Measurements from ENCODE around the gene CDH4. TPM values are rescaled to one million over a fixed set of nuclear protein-coding genes. Genes with fewer than 3 reads are reported as not detected.

The CDH4 gene
- total and polyA plus RNA-seq, 2 of the 8 experiments (the other 6 are each of a cell fraction or from before 2014, with no cell fraction given), result 4.3 to 7.9 TPM

DNA sequence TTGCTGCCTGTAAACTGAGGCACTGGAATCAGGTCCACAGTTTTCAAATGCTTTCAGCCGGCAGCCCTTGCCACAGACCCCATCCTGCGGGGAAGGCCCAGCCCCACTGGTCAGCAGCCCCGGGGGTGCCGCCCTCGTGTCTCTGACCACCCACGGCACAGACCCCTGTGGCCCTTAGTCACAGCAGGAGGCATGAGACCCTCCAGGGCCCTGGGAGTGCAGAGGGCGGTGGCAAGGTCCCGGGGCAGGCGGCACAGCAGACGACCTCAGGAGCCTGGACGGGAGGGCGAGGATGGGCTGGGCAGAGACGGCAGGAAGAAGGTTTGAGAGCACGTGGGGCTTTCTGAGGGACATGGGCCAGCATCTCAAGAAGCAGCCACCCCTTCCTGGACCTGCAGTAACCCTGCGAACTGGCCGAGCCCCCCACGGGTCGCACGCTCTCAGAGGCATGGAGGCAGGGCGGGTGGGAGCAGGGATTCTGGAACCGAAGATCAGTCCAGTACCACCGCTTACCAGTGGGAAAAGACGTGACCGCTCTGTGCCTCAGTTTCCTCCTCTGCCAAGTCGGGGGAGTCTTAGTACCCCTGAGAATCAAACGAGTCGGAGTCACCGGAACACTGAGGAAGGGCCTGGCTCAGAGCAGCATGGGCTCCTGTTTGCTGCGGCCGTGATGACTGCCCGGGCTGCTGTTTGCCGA is 672.9 kb downstream of the CDH4 start:
- Histone ChIP-seq H4K91ac (replicated peaks; ENCODE audit: insufficient read length, low read length) (no peak overlapping the region), H2BK120ac (replicated peaks; ENCODE audit: low read depth, low read length) (no peak overlapping the region), H4K20me1 (replicated peaks in 1 of 2; ENCODE audit: control insufficient read depth in 1 of 2, insufficient read depth in 2 of 2, low read length in 2 of 2) (peaks cover 0 to 2% of the 10 kb centered on the region in 2 experiments), H3K23ac (ENCODE audit: insufficient read length) (no peak overlapping the region), H2AK5ac (ENCODE audit: low read depth, low read length) (no peak overlapping the region), H3K18ac (ENCODE audit: extremely low read depth, low read length) (no peak overlapping the region), H3K9ac (replicated peaks in 1 of 4; ENCODE audit: extremely low read depth in 1 of 4, low read depth in 3 of 4, low read length in 3 of 4) (no peak overlapping the region), H3K4ac (replicated peaks; ENCODE audit: insufficient read length, low read depth, low read length) (no peak overlapping the region), H3K79me2 (ENCODE audit: control insufficient read depth in 1 of 2, insufficient read depth in 2 of 2, low read length in 2 of 2) (no peaks in the 10 kb centered on the region), H3K4me2 (ENCODE audit: insufficient read depth in 1 of 2, low read depth in 2 of 2, low read length in 2 of 2) (no peak overlapping the region), H2BK20ac (ENCODE audit: low read length) (no peak overlapping the region), H3K27ac (ENCODE audit: low read depth, low read length) (no peak overlapping the region), H3K79me1 (ENCODE audit: low read depth, low read length) (no peaks in the 10 kb centered on the region), H2BK5ac (ENCODE audit: low read depth, low read length) (no peak overlapping the region), H3K36me3 (ENCODE audit: control insufficient read depth in 2 of 4, insufficient read depth in 4 of 4, low read length in 3 of 4) (no peaks in the 10 kb centered on the region; a peak in 1 of 8 replicates), H4K8ac (ENCODE audit: extremely low read depth, insufficient read depth, low read length) (no peak overlapping the region; the same call in 1 of the 2 replicates), H2AFZ (ENCODE audit: low read length) (no peak overlapping the region), H2BK12ac (ENCODE audit: low read depth, low read length) (no peak overlapping the region), H2BK15ac (ENCODE audit: low read length) (no peak overlapping the region), H3K4me1 (replicated peaks in 1 of 4; ENCODE audit: control insufficient read depth in 3 of 4, insufficient read depth in 4 of 4, low read length in 3 of 4) (no peaks in the 10 kb centered on the region), H3K4me3 (ENCODE audit: extremely low read depth in 1 of 4, insufficient read depth in 2 of 4, low read depth in 3 of 4, low read length in 4 of 4) (no peak overlapping the region), H3K23me2 (ENCODE audit: low read depth, low read length) (peaks cover 2% of the 10 kb centered on the region; the same call in 1 of the 2 replicates), H3K14ac (ENCODE audit: insufficient read length) (no peak overlapping the region), H4K5ac (ENCODE audit: insufficient read length, low read depth, low read length) (no peak overlapping the region), H3K56ac (replicated peaks; ENCODE audit: insufficient read length, low read depth, low read length) (no peak overlapping the region), H3K9me3 (ENCODE audit: insufficient read depth in 2 of 2, low read depth in 1 of 2, low read length in 1 of 2) (peaks cover 1 to 11% of the 10 kb centered on the region in 2 experiments; a peak in 2 of 4 replicates), H3K27me3 (replicated peaks in 1 of 4; ENCODE audit: control insufficient read depth in 3 of 4, extremely low read depth in 1 of 4, insufficient read depth in 3 of 4, low read length in 3 of 4) (peaks cover 0 to 2% (median 0%) of the 10 kb centered on the region in 4 experiments; a peak in 1 of 7 replicates)
- CTCF ChIA-PET (ENCODE audit: partially characterized antibody), result no interaction called here
- TF ChIP-seq BRCA1 (IDR thresholded peaks at IDR 0.05; ENCODE audit: low read depth, low read length) (no peak), NANOG (IDR thresholded peaks at IDR 0.05; ENCODE audit: insufficient read depth, low read depth, low read length, poor library complexity, severe bottlenecking) (no peak), JUND (IDR thresholded peaks at IDR 0.05; ENCODE audit: low read length) (no peak)
- TF ChIP-seq, protein P1, sequence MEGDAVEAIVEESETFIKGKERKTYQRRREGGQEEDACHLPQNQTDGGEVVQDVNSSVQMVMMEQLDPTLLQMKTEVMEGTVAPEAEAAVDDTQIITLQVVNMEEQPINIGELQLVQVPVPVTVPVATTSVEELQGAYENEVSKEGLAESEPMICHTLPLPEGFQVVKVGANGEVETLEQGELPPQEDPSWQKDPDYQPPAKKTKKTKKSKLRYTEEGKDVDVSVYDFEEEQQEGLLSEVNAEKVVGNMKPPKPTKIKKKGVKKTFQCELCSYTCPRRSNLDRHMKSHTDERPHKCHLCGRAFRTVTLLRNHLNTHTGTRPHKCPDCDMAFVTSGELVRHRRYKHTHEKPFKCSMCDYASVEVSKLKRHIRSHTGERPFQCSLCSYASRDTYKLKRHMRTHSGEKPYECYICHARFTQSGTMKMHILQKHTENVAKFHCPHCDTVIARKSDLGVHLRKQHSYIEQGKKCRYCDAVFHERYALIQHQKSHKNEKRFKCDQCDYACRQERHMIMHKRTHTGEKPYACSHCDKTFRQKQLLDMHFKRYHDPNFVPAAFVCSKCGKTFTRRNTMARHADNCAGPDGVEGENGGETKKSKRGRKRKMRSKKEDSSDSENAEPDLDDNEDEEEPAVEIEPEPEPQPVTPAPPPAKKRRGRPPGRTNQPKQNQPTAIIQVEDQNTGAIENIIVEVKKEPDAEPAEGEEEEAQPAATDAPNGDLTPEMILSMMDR (IDR thresholded peaks at IDR 0.05; ENCODE audit: control extremely low read depth in 1 of 3, insufficient read depth in 1 of 3, low read depth in 1 of 3, low read length in 3 of 3), result no peak
- TF ChIP-seq, protein P2, sequence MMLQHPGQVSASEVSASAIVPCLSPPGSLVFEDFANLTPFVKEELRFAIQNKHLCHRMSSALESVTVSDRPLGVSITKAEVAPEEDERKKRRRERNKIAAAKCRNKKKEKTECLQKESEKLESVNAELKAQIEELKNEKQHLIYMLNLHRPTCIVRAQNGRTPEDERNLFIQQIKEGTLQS (IDR thresholded peaks at IDR 0.05; ENCODE audit: insufficient read depth, low read depth, low read length), result no peak
- TF ChIP-seq, protein P3, sequence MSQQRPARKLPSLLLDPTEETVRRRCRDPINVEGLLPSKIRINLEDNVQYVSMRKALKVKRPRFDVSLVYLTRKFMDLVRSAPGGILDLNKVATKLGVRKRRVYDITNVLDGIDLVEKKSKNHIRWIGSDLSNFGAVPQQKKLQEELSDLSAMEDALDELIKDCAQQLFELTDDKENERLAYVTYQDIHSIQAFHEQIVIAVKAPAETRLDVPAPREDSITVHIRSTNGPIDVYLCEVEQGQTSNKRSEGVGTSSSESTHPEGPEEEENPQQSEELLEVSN (IDR thresholded peaks at IDR 0.05), result no peak
- FAIRE-seq, result no peak
- POLR2A ChIA-PET (ENCODE audit: partially characterized antibody), result no interaction called here
- 81% methylated on average over 31 of the region's 32 CpGs; no CpG with 5 or more reads in 1 of the 2 experiments for WGBS, 2 experiments (ENCODE audit: extremely low coverage in 1 of 2, insufficient coverage in 1 of 2, insufficient read length in 1 of 2, insufficient replicate concordance in 2 of 2, low coverage in 1 of 2, low lambda C conversion rate in 2 of 2, missing lambda C conversion rate in 1 of 2)
- DNase-seq (ENCODE audit: low read depth in 1 of 2, low spot score in 2 of 2), result peak in 1 of 2 experiments; percentile 32

All from H1 (cell line).